BE2C (cell line): ENCODE data around the gene MBP.

Experiments used
- DNase-seq: peaks from one replicate; pipeline ENCODE4 v3.0.0-alpha.2; 2020
- H3K27me3 ChIP-seq: fragments of 250-450 bp; sonication (Bioruptor Pico); 2 replicates; pipeline ENCODE4 v1.5.1; 2020; ENCODE audit warnings: mild to moderate bottlenecking
- H3K36me3 ChIP-seq: fragments of 250-450 bp; sonication (Bioruptor Pico); 2 replicates; pipeline ENCODE4 v1.5.1; 2020; ENCODE audit warnings: mild to moderate bottlenecking
- H3K4me1 ChIP-seq: fragments of 250-450 bp; sonication (Bioruptor Pico); 2 replicates; pipeline ENCODE4 v1.5.1; 2020
- H3K4me3 ChIP-seq: 2 replicates; pipeline ENCODE4 v1.5.1; 2011; ENCODE audit warnings: low read depth, low read length
- H3K9me3 ChIP-seq: fragments of 250-450 bp; sonication (Bioruptor Pico); 2 replicates; pipeline ENCODE4 v1.5.1; 2020
- TF ChIP-seq, protein P1 (sequence below): IDR thresholded peaks from 2 replicates; pipeline ENCODE4 v1.5.1; 2012; ENCODE audit warnings: mild to moderate bottlenecking, low read depth, low read length

MBP gene

GRCh38 chr18:76985951-76986236 is 146.7 kb downstream of the MBP start:
- H3K36me3 ChIP-seq: no peaks in the 10 kb centered on the region
- H3K9me3 ChIP-seq: no peaks in the 10 kb centered on the region
- DNase-seq: no peak
- TF ChIP-seq, protein P1, sequence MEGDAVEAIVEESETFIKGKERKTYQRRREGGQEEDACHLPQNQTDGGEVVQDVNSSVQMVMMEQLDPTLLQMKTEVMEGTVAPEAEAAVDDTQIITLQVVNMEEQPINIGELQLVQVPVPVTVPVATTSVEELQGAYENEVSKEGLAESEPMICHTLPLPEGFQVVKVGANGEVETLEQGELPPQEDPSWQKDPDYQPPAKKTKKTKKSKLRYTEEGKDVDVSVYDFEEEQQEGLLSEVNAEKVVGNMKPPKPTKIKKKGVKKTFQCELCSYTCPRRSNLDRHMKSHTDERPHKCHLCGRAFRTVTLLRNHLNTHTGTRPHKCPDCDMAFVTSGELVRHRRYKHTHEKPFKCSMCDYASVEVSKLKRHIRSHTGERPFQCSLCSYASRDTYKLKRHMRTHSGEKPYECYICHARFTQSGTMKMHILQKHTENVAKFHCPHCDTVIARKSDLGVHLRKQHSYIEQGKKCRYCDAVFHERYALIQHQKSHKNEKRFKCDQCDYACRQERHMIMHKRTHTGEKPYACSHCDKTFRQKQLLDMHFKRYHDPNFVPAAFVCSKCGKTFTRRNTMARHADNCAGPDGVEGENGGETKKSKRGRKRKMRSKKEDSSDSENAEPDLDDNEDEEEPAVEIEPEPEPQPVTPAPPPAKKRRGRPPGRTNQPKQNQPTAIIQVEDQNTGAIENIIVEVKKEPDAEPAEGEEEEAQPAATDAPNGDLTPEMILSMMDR: no peak
- no peaks in the 10 kb centered on the region; the same call in 1 of the 2 replicates for H3K4me1 ChIP-seq
- no peak overlapping the region for H3K4me3 ChIP-seq
- no peaks in the 10 kb centered on the region for H3K27me3 ChIP-seq

DNA sequence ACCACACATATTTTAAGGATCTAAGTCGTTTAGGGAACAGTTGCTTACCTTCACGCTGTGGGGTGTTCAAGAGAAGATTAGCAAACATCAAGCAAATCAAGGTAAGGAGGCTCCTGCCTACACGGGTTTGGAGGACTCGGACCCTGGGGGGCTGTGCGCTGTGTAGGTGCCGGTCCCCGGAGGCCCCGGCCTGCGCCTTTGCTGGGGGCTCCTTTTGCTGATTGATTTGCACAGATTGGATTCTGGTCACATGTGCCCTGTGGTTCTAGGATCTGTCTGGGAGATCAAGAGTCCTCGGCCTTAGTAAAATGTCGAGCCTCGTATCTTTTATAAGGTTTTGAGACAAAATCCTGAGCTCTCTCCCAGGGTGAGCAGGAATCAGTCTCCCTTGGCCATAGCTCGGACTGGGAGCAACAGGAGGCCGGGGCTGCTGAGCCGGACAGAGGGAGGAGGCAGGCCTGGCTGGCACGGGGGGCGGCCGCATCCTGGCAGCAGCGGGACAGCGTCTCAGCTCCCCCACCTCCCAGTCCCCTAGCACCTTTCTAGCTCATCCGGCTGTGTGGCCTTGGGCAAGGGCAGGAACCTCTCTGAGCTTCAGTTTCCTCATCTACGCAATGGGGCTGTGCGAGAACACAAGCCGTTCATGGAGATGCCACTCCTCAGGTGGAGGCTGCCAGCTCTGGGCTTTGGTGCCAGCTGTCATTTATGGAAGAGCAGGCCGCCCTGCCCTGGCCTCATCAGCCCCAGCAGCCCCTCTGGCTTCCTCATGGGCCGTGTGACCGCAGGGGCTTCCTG is 147.2 kb downstream of the MBP start:
- H3K4me3 ChIP-seq: no peak overlapping the region
- H3K4me1 ChIP-seq: no peaks in the 10 kb centered on the region; the same call in 1 of the 2 replicates
- no peaks in the 10 kb centered on the region for H3K27me3 ChIP-seq
- H3K36me3 ChIP-seq: no peaks in the 10 kb centered on the region
- H3K9me3 ChIP-seq: no peaks in the 10 kb centered on the region
- TF ChIP-seq, protein P1: no peak
- no peak for DNase-seq

DNA sequence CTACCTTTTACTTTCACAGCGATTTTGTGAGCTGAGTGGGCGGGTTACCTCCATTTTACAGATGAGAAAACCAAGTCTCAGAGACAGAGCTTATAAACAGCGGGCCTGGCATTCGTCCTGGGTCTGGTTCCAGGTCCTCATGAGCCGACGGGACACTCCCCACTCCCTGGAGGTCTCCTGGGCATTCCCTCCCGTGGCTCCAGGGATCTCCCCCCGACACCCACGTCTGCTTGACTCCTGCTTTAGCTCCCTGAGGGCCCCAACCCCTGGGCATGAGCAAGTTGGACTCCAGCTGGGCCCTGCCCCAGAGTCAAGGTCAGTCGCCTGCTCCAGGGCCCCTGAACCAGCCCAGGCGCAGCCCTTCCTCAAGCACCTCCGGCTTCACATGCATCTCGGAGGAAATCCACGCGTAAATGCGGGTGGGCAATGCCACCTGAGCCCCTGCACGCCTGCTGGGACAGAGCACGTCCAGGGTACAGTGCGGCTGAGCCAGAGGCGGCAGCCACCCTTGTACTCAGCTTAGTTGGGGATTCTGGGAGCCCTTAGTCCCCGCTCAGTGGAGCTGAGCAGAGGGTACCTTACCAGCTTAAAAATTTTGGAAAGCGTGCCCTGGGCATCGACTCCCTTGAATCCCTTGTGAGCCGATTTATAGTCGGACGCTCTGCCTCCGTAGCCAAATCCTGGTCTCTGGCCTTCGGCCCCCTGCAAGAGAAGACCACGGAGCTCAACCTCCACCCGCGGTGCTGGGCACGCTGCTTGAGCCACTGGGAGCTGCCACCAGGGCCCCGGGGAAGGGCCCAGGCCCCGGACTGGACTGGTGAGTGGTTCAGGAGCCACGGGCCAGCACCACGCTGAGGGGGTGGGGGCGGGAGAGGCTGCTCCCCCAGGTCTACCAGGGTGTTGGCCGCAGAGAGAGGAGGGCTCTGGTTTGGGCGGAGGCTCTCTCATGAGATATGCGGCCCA is 148.1 kb downstream of the MBP start:
- Histone ChIP-seq H3K4me1 (no peaks in the 10 kb centered on the region; the same call in 1 of the 2 replicates), H3K4me3 (no peak overlapping the region), H3K36me3 (no peaks in the 10 kb centered on the region), H3K9me3 (no peaks in the 10 kb centered on the region), H3K27me3 (no peaks in the 10 kb centered on the region)
- DNase-seq: no peak
- TF ChIP-seq, protein P1: no peak

GRCh38 chr18:76983613-76984051 is 149.0 kb downstream of the MBP start:
- Histone ChIP-seq H3K9me3 (no peaks in the 10 kb centered on the region), H3K4me1 (no peaks in the 10 kb centered on the region; the same call in 1 of the 2 replicates), H3K27me3 (no peaks in the 10 kb centered on the region), H3K4me3 (no peak overlapping the region), H3K36me3 (no peaks in the 10 kb centered on the region)
- DNase-seq: no peak
- TF ChIP-seq, protein P1: no peak

GRCh38 chr18:76982841-76983583 is 149.6 kb downstream of the MBP start:
- Histone ChIP-seq H3K27me3 (no peaks in the 10 kb centered on the region), H3K36me3 (no peaks in the 10 kb centered on the region), H3K4me3 (no peak overlapping the region), H3K9me3 (no peaks in the 10 kb centered on the region), H3K4me1 (no peaks in the 10 kb centered on the region; the same call in 1 of the 2 replicates)
- TF ChIP-seq, protein P1: peak; percentile 75
- peak; percentile 77 for DNase-seq
